IMR-90 (cell line): Measurements from ENCODE around the gene TEX50.
"Not testable (repeated sequence)": the region's sequence is repeated elsewhere in the genome, so short reads cannot be mapped to it uniquely, and the experiment has no call there.

ENCODE experiments used
- CTCF ChIP-seq: conservative IDR thresholded peaks from 2 replicates; pipeline ENCODE4 v1.5.1; 2012; ENCODE audit warnings: mild to moderate bottlenecking, low read depth, low read length, improper control_type of control experiment
- TF ChIP-seq, protein P1 (sequence below): fragments of 150-350 bp; IDR thresholded peaks from 2 replicates; pipeline ENCODE4 v1.6.1; 2017; ENCODE audit warnings: mild to moderate bottlenecking, antibody characterized with exemption, low read length, low read depth

GRCh38 chr1:173680152-173680551 lies 45.0 kb downstream of the TEX50 start:
- not testable (repeated sequence) for TF ChIP-seq CTCF
- TF ChIP-seq, protein P1, sequence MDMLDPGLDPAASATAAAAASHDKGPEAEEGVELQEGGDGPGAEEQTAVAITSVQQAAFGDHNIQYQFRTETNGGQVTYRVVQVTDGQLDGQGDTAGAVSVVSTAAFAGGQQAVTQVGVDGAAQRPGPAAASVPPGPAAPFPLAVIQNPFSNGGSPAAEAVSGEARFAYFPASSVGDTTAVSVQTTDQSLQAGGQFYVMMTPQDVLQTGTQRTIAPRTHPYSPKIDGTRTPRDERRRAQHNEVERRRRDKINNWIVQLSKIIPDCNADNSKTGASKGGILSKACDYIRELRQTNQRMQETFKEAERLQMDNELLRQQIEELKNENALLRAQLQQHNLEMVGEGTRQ, result not testable (repeated sequence)
